ENCODE data around the gene MAN2A2. TPM values are rescaled to one million over a fixed set of nuclear protein-coding genes. Genes with fewer than 3 reads are reported as not detected.
"Not testable (repeated sequence)": the region's sequence is repeated elsewhere in the genome, so short reads cannot be mapped to it uniquely, and the experiment has no call there.

Gene MAN2A2
- total RNA-seq, 1 experiment from 2014 or later, result 64.9 TPM

- H3K9me3 Mint-ChIP-seq (ENCODE audit: unreplicated experiment), result no peaks in the 10 kb centered on the region
- H3K27ac Mint-ChIP-seq (ENCODE audit: unreplicated experiment), result no peak overlapping the region
- BruUV-seq (replicated peaks), result no TSS peak
- H3K27me3 ChIP-seq (replicated peaks; ENCODE audit: control insufficient read depth, insufficient read depth, low read length), result no peaks in the 10 kb centered on the region
- peaks cover 18% of the 10 kb centered on the region for H3K36me3 Mint-ChIP-seq (ENCODE audit: insufficient read depth, unreplicated experiment)
- H3K4me3 Mint-ChIP-seq (ENCODE audit: unreplicated experiment), result no peak overlapping the region
- H3K27me3 Mint-ChIP-seq (ENCODE audit: insufficient read depth, unreplicated experiment), result no peaks in the 10 kb centered on the region
- DNase-seq, result no peak
- ChIA-PET CTCF (interaction anchor here (1.7 to 2.5 kb wide), 2 partner anchors 10 to 13 kb away, joined by 8 to 10 read pairs; partner anchors contain the start of genes HDDC3 and UNC45A), POLR2A (no interaction called here)
- intact Hi-C loops (cut with micrococcal nuclease; ENCODE audit: unreplicated experiment), result no loop called here
- no peaks in the 10 kb centered on the region for H3K9me3 ChIP-seq
- no peaks in the 10 kb centered on the region for H3K4me1 Mint-ChIP-seq (ENCODE audit: low read depth, unreplicated experiment)
- H3K4me1 ChIP-seq, result no peaks in the 10 kb centered on the region
- TF ChIP-seq CTCF (IDR thresholded peaks at IDR 0.05; ENCODE audit: insufficient read depth in 1 of 2, low read depth in 1 of 2, low read length in 1 of 2, severe bottlenecking in 1 of 2, unreplicated experiment in 1 of 2), result no peak
- H3K4me3 ChIP-seq (ENCODE audit: low read depth, low read length), result no peak overlapping the region
- no peaks in the 10 kb centered on the region for H3K36me3 ChIP-seq (ENCODE audit: control insufficient read depth, insufficient read depth, low read length)
Measured at GRCh38 chr15:90921887-90922286, 18.8 kb downstream of the MAN2A2 start.

- H3K9me3 Mint-ChIP-seq (ENCODE audit: unreplicated experiment); H3K36me3 Mint-ChIP-seq (ENCODE audit: insufficient read depth, unreplicated experiment); H3K4me1 Mint-ChIP-seq (ENCODE audit: low read depth, unreplicated experiment); BruUV-seq (replicated peaks); H3K4me3 Mint-ChIP-seq (ENCODE audit: unreplicated experiment); POLR2A ChIA-PET; H3K27ac Mint-ChIP-seq (ENCODE audit: unreplicated experiment); DNase-seq; H3K4me3 ChIP-seq (ENCODE audit: low read depth, low read length); intact Hi-C loops (cut with micrococcal nuclease; ENCODE audit: unreplicated experiment); H3K9me3 ChIP-seq; H3K27me3 Mint-ChIP-seq (ENCODE audit: insufficient read depth, unreplicated experiment); H3K36me3 ChIP-seq (ENCODE audit: control insufficient read depth, insufficient read depth, low read length); H3K4me1 ChIP-seq; H3K27me3 ChIP-seq (replicated peaks; ENCODE audit: control insufficient read depth, insufficient read depth, low read length): not testable (repeated sequence)
- CTCF ChIA-PET, result interaction anchor here (1.1 to 2.5 kb wide), 3 partner anchors 9 to 12 kb away, joined by 3 to 10 read pairs (median 8); partner anchors contain the start of genes HDDC3 and UNC45A
Measured at GRCh38 chr15:90922712-90923322, 19.7 kb downstream of the MAN2A2 start.

- BruUV-seq (replicated peaks), result no TSS peak
Measured at GRCh38 chr15:90924375-90924774, 21.3 kb downstream of the MAN2A2 start.

GRCh38 chr15:90926766-90927165 lies 23.7 kb downstream of the MAN2A2 start:
- H3K27me3 ChIP-seq (replicated peaks; ENCODE audit: control insufficient read depth, insufficient read depth, low read length); H3K4me3 ChIP-seq (ENCODE audit: low read depth, low read length); H3K4me3 Mint-ChIP-seq (ENCODE audit: unreplicated experiment); POLR2A ChIA-PET; H3K4me1 Mint-ChIP-seq (ENCODE audit: low read depth, unreplicated experiment); H3K36me3 Mint-ChIP-seq (ENCODE audit: insufficient read depth, unreplicated experiment); H3K36me3 ChIP-seq (ENCODE audit: control insufficient read depth, insufficient read depth, low read length); intact Hi-C loops (cut with micrococcal nuclease; ENCODE audit: unreplicated experiment); CTCF ChIA-PET; BruUV-seq (replicated peaks); H3K27ac Mint-ChIP-seq (ENCODE audit: unreplicated experiment); H3K9me3 ChIP-seq; DNase-seq; H3K27me3 Mint-ChIP-seq (ENCODE audit: insufficient read depth, unreplicated experiment); H3K9me3 Mint-ChIP-seq (ENCODE audit: unreplicated experiment): not testable (repeated sequence)
- H3K4me1 ChIP-seq, result peaks cover 13% of the 10 kb centered on the region

More at GRCh38 chr15:90924375-90924774, 21.3 kb downstream of the MAN2A2 start:
- Mint-ChIP-seq H3K4me3 (ENCODE audit: unreplicated experiment) (no peak overlapping the region), H3K27ac (ENCODE audit: unreplicated experiment) (no peak overlapping the region), H3K9me3 (ENCODE audit: unreplicated experiment) (no peaks in the 10 kb centered on the region), H3K36me3 (ENCODE audit: insufficient read depth, unreplicated experiment) (peaks cover 9% of the 10 kb centered on the region), H3K4me1 (ENCODE audit: low read depth, unreplicated experiment) (no peaks in the 10 kb centered on the region), H3K27me3 (ENCODE audit: insufficient read depth, unreplicated experiment) (no peaks in the 10 kb centered on the region)
- intact Hi-C loops (cut with micrococcal nuclease; ENCODE audit: unreplicated experiment), result no loop called here
- H3K4me1 ChIP-seq, result no peaks in the 10 kb centered on the region
- CTCF ChIA-PET, result no interaction called here
- H3K9me3 ChIP-seq, result no peaks in the 10 kb centered on the region
- POLR2A ChIA-PET, result no interaction called here
- DNase-seq, result no peak
- no peak overlapping the region for H3K4me3 ChIP-seq (ENCODE audit: low read depth, low read length)
- no peak for TF ChIP-seq CTCF (IDR thresholded peaks at IDR 0.05; ENCODE audit: insufficient read depth in 1 of 2, low read depth in 1 of 2, low read length in 1 of 2, severe bottlenecking in 1 of 2, unreplicated experiment in 1 of 2)
- no peaks in the 10 kb centered on the region for H3K36me3 ChIP-seq (ENCODE audit: control insufficient read depth, insufficient read depth, low read length)
- H3K27me3 ChIP-seq (replicated peaks; ENCODE audit: control insufficient read depth, insufficient read depth, low read length), result no peaks in the 10 kb centered on the region

- Mint-ChIP-seq H3K4me3 (ENCODE audit: unreplicated experiment) (peak overlapping the region; percentile 12), H3K36me3 (ENCODE audit: insufficient read depth, unreplicated experiment) (peaks cover 11% of the 10 kb centered on the region)
- H3K4me3 ChIP-seq (ENCODE audit: low read depth, low read length); H3K9me3 Mint-ChIP-seq (ENCODE audit: unreplicated experiment); H3K27ac Mint-ChIP-seq (ENCODE audit: unreplicated experiment); H3K9me3 ChIP-seq; H3K27me3 ChIP-seq (replicated peaks; ENCODE audit: control insufficient read depth, insufficient read depth, low read length); H3K4me1 Mint-ChIP-seq (ENCODE audit: low read depth, unreplicated experiment); intact Hi-C loops (cut with micrococcal nuclease; ENCODE audit: unreplicated experiment); H3K27me3 Mint-ChIP-seq (ENCODE audit: insufficient read depth, unreplicated experiment); DNase-seq; BruUV-seq (replicated peaks); H3K36me3 ChIP-seq (ENCODE audit: control insufficient read depth, insufficient read depth, low read length); POLR2A ChIA-PET: not testable (repeated sequence)
- CTCF ChIA-PET, result interaction anchor here (0.7 kb wide), 1 partner anchor 706 kb away, joined by 4 read pairs; no protein-coding TSS in a partner anchor
- H3K4me1 ChIP-seq, result peaks cover 13% of the 10 kb centered on the region
Measured at GRCh38 chr15:90928106-90928505, 25.0 kb downstream of the MAN2A2 start.

All from Caco-2 (cell line).